GM19395 (cell line): ENCODE data around the gene COQ8B.
"Not testable (repeated sequence)": the region's sequence is repeated elsewhere in the genome, so short reads cannot be mapped to it uniquely, and the experiment has no call there.

Experiments
- ATAC-seq: cut with Tn5 transposase; IDR thresholded peaks from one replicate; pipeline ENCODE4 v1.9.1; 2021; ENCODE audit warnings: mild to moderate bottlenecking, moderate library complexity; ENCODE audit not compliant: unreplicated experiment

Gene COQ8B

DNA sequence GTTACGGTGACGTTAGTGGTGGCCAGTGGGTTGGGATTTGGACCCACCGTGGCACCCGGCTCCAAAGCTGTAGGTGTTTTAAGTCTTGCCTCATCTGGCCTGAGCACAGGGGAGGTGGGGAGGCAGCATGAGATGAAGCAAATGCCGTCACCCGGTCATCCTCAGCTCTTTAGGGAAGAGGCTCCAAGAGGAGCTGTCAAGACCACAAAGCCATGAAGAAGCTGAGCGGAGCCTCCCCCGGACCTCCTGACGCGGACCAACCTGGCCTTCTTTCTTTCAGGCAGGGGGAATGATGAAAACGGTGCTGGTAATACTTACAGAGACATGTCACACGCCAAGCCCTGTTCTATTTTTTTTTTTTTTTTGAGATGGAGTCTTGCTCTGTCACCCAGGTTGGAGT lies 26.2 kb upstream of the COQ8B start:
- ATAC-seq, result no peak

DNA sequence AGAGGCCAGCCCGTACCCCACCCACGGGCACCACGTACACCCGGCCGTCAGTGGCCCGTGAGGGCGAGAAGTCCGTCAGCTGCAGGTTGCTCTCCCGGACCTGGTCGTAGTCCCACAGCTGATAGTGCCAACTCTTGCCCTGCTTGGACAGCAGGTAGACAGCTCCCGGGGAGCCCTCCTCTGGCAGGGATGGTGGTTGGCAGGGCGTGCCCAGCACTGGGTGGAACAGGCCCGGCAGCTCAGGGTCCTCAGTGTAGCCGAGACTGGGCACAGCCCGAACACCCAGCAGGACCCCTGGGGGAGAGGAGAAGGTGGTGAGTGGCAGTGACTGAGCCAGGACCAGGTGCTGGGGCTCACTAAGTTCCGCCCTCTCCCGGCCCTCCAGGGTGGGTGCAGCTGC lies 25.8 kb upstream of the COQ8B start:
- no peak for ATAC-seq

DNA sequence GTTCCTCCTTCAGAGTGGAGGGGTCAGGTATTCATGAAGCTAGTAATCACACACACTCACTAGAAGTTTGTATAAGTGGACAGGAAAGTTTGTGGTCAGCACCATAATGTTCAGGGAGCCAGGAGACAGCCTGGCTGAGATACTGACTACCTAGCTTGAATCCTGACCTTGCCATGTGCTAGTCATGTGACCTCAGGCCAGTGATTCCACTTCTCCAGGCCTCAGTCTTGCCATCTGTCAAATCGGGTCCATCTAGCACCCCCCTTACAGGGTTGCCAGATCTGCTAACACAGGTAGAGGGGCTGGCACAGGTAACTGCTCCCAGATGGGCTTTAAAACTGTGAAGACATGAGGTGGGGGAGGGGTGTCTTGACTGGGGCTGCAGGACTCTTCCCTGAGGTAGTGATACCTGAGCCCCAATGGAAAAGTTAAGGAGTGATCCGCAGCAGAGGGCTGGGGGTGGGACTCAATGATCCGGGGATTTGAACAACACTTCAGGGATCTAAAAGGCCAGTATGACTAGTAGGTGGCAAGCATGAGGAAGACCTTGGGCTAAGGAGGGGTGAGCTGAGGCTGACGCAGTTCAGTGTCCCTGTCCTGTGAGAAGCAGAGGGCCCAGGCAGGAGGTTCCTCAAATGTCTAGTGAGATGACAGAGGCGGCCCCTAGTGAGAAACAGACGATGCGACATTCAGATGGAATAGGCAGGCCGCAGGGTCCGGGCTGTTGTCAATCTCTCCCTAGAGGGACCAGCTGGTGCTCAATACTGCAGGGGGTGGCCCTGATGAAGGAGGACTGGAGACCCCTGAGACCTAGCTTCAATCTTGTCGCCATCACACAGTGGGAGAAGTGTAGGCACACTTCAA lies 25.1 kb upstream of the COQ8B start:
- ATAC-seq, result no peak

DNA sequence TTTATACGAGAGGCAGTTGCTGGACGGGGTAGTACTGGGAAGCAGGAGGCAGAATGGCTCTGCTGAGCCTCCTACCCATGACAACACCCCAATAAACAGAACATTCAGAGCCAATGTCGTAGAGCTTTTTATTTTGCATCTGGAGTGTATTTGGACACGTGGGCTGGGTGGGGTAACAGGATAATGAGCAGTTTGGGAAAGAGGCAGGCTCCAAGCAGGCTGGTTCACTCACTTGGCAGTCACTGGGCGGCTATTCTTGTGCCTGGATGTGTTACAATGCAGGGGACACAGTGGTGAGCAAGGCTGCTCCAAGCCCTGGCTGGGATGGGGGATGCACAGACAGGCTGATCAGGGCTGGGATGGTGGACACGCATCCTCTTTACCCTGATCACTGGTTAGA lies 24.1 kb upstream of the COQ8B start:
- ATAC-seq, result no peak

DNA sequence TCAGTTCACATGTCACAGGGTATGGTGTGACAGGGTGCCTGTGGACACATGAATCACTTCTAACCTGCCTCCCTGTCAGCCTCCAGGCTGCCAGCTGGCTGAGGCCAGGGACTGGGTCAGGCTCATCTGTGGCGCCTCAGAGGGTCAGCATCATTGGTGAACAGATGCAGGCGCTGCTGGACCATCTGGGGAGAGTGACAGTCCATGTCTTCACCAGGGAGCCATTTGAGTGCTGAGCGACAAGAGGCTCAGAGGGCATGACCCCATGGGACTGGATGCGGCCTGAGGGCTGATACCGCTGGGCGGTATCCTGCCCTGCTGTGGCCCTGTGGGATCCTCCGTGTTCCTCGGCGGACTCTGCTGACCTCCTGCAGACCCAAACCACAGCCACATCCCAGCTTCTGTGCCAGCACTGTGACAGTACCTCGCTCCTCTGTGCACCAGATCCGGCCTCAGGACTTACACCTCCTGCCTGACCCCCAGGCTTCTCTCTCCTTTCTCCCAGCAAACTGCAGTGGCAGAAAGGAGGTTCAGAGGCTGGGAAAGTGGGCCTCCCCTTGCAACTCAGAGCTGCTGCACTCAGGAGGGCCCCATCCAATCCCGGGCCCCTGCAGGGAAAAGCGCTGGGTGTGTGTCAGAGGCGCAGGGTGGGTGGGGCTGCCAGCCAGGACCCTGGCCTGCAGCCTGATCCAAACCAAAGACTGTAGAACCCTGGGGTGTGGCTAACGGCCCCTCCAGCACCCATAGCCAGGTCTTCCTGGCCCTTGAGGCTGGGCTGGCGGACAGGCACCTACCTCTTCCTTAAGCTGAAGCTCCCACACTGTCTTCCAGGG lies 23.4 kb upstream of the COQ8B start:
- ATAC-seq, result no peak

DNA sequence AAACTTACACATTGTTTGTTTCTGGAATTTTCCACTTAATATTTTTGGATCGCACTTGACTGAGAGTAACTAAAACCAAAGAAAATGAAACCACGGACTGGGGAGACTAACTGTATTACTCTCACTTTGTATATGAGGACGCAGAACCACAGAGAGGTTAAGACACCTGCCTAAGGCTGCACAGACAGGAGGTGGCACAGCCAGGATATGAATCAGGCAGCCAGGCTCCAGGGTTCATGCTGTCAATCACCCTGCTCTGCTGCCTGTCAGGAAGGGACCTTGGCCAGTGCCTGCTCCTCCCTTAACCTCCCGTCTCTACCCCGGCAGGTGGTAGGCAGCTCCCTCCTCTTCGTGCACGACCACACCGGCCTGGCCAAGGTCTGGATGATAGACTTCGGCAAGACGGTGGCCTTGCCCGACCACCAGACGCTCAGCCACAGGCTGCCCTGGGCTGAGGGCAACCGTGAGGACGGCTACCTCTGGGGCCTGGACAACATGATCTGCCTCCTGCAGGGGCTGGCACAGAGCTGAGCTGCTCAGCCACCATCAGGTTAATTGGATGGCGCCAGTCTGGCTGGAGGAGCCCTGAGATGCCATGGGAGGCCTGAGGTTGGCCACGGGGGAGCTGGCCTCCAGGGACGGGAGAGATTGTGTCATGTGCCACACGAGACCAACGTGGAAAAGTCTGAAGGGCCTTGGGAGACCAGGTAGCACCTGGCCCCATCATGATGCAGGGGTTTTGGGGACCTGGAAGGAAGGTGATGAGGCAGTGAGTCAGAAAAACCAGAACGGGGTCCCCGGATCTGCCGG lies 22.5 kb upstream of the COQ8B start:
- ATAC-seq, result no peak

DNA sequence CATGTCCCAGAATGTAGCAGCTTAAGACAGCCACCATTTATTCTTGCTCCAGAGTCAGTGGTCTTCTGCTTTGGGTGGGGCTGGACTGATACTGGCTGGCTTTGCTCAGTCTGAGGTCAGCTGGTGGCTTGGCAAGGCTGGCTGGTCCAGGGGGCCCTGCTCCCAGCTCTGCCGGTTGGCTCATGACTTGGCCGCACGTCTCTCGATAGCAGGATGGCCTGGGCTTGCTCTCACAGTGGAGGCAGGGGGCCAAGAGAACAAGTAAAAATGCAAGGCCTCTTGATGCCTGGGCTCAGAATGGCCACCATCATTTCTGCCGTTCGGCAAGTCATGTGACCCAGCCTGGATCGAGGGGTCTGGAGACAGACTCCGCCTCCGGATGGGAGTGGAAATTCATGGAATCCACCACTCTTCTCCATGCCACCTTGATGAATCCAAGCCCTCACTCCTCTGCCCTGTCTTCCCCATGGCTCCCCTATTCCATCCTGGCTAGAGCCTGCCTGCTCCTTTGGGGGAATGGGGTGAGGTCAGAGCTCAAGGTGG lies 20.5 kb upstream of the COQ8B start:
- no peak for ATAC-seq

DNA sequence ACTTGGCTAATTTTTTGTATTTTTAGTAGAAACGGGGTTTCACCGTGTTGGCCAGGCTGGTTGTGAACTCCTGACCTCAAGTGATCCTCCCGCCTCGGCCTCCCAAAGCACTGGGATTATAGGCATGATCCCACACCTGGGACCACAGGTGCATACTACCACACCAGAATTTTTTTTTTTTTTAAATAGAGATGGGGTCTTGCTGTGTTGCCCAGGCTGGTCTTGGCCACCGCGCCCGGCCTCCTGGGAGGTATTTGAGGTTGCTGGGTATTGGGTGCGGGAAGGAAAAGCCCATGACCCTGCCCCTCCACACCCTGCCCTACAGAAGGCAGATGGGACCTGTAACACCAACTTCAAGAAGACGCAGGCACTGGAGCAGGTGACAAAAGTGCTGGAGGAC lies 20.0 kb upstream of the COQ8B start:
- no peak for ATAC-seq

DNA sequence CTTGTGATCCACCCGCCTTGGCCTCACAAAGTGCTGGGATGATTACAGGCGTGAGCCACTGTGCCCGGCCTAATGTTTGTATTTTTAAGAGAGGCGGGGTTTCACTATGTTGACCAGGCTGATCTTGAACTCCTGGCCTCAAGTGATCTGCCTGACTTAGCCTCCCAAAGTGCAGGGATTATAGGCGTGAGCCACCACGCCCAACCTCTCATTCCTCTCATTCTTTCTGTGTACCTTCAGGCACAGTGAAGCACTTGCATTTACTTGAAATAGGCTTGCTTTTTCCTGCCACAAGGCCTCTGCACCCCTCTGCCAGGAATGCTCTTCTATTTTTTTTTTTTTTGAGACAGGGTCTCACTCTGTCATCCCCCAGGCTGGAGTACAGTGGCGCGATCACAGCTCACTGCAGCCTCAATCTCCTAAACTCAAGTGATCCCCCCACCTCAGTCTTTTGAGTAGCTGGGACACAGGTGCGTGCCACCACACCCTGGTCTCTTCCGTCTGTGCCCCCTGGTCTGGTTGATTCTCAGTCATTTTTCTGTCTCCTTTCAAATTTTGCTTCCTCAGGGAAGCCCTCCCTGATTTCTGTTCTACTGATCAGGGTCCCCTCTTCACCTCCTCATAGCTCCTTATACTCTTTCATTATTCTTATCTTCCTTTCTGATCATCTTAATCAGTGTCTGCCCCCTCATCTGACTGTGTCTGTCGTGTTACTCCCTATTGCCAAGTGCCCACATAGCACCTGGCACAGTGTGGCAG lies 18.5 kb upstream of the COQ8B start:
- ATAC-seq, result no peak

DNA sequence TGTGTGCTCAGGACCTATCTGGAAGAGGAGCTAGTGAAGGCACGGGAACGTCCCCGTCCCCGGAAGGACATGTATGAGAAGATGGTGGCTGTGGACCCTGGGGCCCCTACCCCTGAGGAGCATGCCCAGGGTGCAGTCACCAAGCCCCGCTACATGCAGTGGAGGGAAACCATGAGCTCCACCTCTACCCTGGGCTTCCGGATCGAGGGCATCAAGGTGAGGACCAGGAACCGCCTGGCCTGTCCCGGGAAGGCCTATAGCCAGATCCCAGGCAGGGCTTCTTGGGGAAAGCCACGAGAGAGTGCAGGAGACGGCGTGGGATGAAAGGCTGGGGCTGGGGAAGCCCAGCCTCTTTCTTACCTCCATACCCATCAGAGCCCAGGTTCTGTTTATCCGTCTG lies 16.5 kb upstream of the COQ8B start:
- no peak for ATAC-seq

DNA sequence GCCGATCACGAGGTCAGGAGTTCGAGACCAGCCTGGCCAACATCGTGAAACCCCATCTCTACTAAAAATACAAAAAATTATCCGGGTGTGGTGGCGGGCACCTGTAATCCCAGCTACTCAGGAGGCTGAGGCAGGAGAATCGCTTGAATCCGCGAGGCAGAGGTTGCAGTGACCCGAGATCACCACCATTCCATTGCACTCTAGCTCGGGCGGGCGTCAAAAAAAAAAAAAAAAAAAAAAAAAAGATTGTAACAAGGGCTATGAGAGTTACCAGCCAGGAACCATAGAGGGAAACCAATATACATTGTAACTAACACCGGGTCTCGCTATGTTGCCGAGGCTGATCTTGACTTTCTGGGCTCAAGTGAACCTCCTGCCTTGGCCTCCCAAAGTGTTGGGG lies 15.6 kb upstream of the COQ8B start:
- not testable (repeated sequence) for ATAC-seq

DNA sequence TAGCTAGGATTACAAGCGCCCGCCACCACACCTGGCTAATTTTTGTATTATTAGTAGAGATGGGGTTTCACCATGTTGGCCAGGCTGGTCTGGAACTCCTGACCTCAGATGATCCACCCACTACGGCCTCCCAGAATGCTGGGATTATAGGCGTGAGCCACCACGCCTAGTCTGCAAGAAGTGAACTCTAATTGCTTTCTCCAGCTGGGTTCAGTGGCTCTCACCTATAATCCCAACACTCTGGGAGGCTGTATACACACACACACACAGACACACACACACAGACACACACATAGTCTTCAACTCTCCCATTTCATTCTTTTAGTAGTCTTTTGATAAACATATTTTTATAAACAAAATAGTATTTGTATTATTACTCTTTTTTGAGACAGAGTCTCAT lies 13.4 kb upstream of the COQ8B start:
- not testable (repeated sequence) for ATAC-seq

DNA sequence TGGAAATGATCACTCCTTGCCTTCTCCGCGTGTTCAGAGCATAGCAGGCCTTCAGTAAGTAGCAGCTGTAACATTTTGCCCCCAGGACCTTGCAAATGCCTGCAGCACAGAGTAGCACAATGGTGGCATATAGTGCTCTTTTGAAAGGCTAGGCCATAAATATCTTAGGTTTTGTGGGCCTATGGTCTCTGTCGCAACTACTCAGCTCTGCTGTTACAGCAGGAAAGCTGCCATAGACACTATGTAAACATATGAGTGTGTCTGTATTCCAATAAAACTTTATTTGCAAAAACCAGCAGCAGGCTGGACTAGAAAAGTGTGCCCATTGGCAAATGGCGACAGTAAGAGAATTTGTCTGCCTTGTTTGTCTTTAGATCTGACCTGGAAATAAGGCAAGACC lies 9.6 kb upstream of the COQ8B start:
- ATAC-seq, result no peak

DNA sequence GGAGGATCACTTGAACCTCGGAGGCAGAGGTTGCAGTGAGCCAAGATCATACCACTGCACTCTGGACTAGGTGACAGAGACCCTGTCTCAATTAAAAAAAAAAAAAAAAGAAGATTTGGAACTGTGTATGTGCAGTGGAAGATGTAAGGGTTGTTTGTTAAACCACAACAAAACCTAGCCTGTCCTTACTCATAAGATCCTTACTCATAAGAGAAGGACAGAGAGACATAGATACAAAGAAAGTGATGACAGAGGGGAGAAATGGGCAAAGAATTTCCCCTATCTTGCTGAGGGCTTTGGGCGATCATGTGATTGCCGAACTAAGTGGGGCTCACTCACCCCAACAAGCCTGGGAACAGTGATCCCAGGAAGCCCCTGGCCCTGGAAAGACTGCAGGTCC lies 8.2 kb upstream of the COQ8B start:
- no peak for ATAC-seq

DNA sequence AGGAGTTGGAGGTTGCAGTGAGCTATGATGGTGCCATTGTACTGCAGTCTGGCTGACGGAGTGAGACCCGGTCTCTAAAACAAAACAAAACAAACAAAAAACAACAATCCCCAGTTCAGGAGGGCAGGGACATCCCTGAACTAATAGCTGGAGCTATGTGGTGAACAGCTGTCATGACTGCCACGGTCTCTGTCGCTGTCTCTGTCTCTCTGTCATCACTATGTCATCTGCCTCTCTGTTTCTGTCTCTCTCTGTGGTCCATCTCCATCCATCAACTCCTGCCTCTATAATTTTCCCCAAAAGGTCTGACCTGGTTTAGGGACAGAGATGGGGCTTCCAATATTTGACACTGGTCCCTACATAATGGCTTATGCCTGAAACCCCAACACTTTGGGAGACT lies 7.6 kb upstream of the COQ8B start:
- no peak for ATAC-seq

DNA sequence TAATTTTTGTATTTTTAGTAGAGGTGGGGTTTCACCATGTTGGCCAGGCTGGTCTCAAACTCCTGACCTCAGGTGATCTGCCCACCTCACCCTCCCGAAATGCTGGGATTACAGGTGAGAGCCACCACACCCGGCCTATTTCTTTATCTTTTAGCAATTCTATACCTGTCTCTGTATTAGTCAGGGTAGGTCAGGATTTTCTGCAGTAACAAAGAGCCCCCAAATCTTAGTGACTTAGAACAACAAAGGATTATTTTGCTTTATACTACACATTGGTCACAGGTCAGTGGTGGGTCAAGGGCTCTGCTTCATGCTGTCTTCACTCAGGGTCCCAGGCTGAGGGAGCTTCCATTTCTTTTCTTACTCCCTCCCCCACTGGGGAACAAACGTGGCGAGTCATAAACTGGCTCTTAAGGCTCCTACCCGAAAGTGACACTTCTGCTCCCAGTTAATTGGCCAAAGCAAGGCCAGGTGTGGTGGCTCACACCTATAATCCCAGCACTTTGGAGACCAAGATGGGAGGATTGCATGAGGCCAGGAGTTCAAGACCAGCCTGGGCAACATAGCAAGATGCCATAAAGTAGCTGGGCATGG lies 7.1 kb upstream of the COQ8B start:
- ATAC-seq, result no peak

DNA sequence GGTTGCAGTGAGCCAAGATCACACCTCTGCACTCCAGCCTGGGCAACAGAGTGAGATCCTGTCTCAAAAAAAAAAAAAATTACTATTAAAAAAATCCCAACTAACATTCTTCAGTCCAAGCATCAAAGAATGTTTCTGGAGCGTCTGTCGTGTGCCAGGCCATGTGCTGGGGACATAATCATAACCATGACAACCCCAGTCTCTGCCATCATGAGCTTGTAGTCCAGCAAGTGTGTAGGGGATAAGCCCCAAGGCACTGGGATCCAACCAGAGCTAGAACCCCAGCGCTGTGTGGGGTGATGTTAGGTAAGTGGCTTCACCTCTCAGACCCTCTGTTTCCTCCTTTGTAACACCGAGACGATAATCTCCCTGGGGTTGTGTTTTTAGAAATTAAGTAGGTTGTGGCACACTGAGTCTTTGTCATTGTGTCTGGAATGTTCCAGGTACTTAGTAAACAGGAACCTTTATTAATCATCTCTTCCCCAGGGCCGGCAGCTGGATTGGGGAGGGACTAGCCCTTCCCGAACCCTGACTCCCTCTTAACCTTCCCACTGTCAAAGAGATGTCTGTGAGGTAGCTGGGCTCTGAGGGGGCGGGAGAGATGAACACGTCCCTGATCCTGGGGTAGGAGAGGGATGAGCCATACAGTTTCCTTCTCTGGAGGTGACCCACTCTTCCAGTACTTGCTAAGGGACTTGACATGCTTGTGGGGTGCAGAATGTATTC lies 5.4 kb upstream of the COQ8B start:
- no peak for ATAC-seq

DNA sequence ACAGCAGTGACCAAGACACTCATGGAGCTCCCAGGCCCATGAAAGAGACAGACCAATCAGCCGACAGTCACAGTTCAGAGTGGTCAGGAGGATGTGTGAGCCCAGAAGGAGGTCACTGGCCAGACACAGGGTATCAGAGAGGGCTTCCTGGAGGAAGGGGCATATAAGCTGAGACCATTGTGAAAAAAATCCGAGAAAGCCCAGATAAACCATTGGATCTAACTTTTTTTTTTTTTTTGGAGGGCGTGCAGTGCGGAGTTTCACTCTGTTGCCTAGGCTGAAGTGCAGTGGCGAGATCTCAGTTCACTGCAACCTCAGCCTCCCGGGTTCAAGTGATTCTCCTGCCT lies 4.4 kb upstream of the COQ8B start:
- no peak for ATAC-seq

DNA sequence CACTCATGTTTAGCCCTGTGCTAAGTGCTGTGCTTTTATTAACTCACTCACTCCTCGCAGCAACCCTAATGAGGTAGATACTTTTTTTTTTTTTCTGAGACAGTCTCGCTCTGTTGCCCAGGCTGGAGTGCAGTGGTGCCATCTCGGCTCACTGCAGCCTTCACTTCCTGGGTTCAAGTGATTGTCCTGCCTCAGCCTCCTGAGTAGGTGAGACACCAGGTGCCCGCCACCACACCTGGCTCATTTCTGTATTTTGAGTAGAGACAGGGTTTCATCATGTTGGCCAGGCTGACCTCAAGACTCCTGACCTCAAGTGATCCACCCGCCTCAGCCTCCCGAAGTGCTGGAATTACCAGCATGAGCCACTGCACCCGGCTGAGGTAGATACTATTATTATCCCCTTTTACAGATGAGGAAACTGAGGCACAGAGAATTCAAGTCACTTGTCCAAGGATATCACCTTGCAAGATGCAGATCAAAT lies 2.8 kb upstream of the COQ8B start:
- ATAC-seq, result no peak
